Ectodermal cell (in vitro differentiated cells): ENCODE results near the gene PDLIM3.

Experiments used
- H3K27ac ChIP-seq: 2 replicates; pipeline ENCODE4 v1.7.0; 2013; ENCODE audit warnings: mild to moderate bottlenecking, low read depth, low read length; ENCODE audit not compliant: insufficient read depth, poor library complexity, severe bottlenecking
- H3K27me3 ChIP-seq: 2 replicates; pipeline ENCODE4 v1.7.0; 2013; ENCODE audit warnings: mild to moderate bottlenecking, low read length; ENCODE audit not compliant: insufficient read depth, control insufficient read depth, poor library complexity, severe bottlenecking
- H3K36me3 ChIP-seq: one replicate; pipeline ENCODE4 v1.7.0; 2013; ENCODE audit warnings: low read length; ENCODE audit not compliant: control insufficient read depth, insufficient read depth
- H3K4me1 ChIP-seq: one replicate; pipeline ENCODE4 v1.7.0; 2013; ENCODE audit warnings: low read length; ENCODE audit not compliant: control insufficient read depth, insufficient read depth
- H3K4me3 ChIP-seq: 2 replicates; pipeline ENCODE4 v1.7.0; 2013; ENCODE audit warnings: low read depth, low read length, control low read depth; ENCODE audit not compliant: insufficient read depth
- H3K9me3 ChIP-seq: 2 replicates; pipeline ENCODE4 v1.7.0; 2013; ENCODE audit warnings: mild to moderate bottlenecking, low read length, moderate library complexity; ENCODE audit not compliant: control insufficient read depth
- WGBS, 2 experiments: methylation state at CpG; one replicate each; pipeline ENCODE4 v1.1.7; 2013; ENCODE audit warnings: missing lambda C conversion rate in 2 of 2; 5-methylcytosine and 5-hydroxymethylcytosine counted together

PDLIM3 gene

GRCh38 chr4:185463541-185463940 is 71.8 kb downstream of the PDLIM3 start:
- no peaks in the 10 kb centered on the region for H3K9me3 ChIP-seq
- peaks cover 9% of the 10 kb centered on the region for H3K4me1 ChIP-seq
- no peak overlapping the region for H3K4me3 ChIP-seq
- no peak overlapping the region for H3K27ac ChIP-seq
- WGBS, 2 experiments = 94 to 95% methylated on average over 6 of the region's 6 CpGs
- H3K27me3 ChIP-seq = no peaks in the 10 kb centered on the region
- no peaks in the 10 kb centered on the region for H3K36me3 ChIP-seq

DNA sequence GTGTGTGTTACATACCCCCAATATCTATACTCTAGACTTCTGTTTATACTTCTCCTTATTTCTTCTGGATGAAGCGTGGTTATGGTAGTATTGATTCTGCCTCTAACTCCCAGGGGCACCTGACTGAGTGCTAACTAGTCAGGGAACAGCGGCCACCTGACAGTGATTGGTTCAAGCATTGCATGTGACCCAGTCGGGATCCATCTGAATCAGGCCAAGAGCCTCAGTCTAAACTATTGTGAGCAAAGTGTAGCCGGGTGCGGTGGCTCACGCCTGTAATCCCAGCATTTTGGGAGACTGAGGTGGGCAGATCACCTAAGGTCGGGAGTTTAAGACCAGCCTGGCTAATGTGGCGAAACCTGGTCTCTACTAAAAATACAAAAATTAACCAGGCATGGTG is 73.7 kb downstream of the PDLIM3 start:
- H3K27me3 ChIP-seq = no peaks in the 10 kb centered on the region
- H3K4me1 ChIP-seq = peaks cover 9% of the 10 kb centered on the region
- H3K36me3 ChIP-seq = no peaks in the 10 kb centered on the region
- H3K27ac ChIP-seq = no peak overlapping the region
- H3K9me3 ChIP-seq = no peaks in the 10 kb centered on the region
- 92 to 93% methylated on average over 8 of the region's 8 CpGs for WGBS, 2 experiments
- no peak overlapping the region for H3K4me3 ChIP-seq

GRCh38 chr4:185457136-185457535 is 78.2 kb downstream of the PDLIM3 start:
- 37 to 39% methylated on average over 3 of the region's 3 CpGs for WGBS, 2 experiments
- Histone ChIP-seq H3K36me3 (no peaks in the 10 kb centered on the region), H3K9me3 (no peaks in the 10 kb centered on the region), H3K4me1 (no peaks in the 10 kb centered on the region), H3K4me3 (no peak overlapping the region), H3K27ac (no peak overlapping the region), H3K27me3 (no peaks in the 10 kb centered on the region)

DNA sequence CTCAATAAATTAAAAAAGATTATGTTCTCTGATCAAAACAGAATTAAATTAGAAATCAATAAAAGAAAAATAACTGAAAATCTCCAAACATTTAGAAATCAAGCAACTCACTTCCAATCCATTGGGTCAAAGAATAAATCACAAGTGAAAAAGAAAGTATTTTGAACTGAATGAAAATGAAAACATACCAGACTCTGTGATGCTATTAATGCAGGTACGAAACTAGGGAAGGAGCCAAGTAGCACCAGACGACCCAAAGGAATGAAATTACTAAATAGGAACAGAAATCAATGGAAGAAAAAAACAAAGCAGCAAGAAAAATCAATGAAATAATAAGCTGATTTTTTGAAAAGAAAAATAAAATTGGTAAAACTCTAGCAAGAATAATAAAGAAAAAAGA is 79.2 kb downstream of the PDLIM3 start:
- 42 to 47% methylated on average over 2 of the region's 2 CpGs for WGBS, 2 experiments
- Histone ChIP-seq H3K4me3 (no peak overlapping the region), H3K27ac (no peak overlapping the region)

More for the DNA sequence above, 79.2 kb downstream of the PDLIM3 start:
- no peaks in the 10 kb centered on the region for H3K4me1 ChIP-seq
- no peaks in the 10 kb centered on the region for H3K36me3 ChIP-seq
- H3K9me3 ChIP-seq = no peaks in the 10 kb centered on the region
- no peaks in the 10 kb centered on the region for H3K27me3 ChIP-seq
